Cardiac muscle cell (in vitro differentiated cells and primary cell): ENCODE data around the gene MED9. TPM values are rescaled to one million over a fixed set of nuclear protein-coding genes. Genes with fewer than 3 reads are reported as not detected.

Source experiments
- DNase-seq, 2 donors: peaks; one replicate each; pipeline versions ENCODE4 v3.0.0 to v3.0.0-alpha.2; 2010 to 2017; ENCODE audit warnings: low read depth in 1 of 2, low spot score in 1 of 2
- H3K27ac ChIP-seq: fragments of 200-600 bp; sonication (generic); 2 replicates; pipeline ENCODE4 v1.5.1; 2016
- H3K27me3 ChIP-seq: fragments of 200-600 bp; sonication (generic); 2 replicates; pipeline ENCODE4 v1.6.0; 2016; ENCODE audit warnings: control low read depth
- H3K36me3 ChIP-seq: fragments of 200-600 bp; sonication (generic); 2 replicates; pipeline ENCODE4 v1.5.1; 2016; ENCODE audit warnings: control low read depth
- H3K4me1 ChIP-seq: fragments of 200-600 bp; sonication (generic); 2 replicates; pipeline ENCODE4 v1.8.1; 2017; ENCODE audit warnings: low read depth, mild to moderate bottlenecking, mixed run types
- H3K4me3 ChIP-seq: fragments of 200-600 bp; sonication (generic); 2 replicates; pipeline ENCODE4 v1.5.1; 2016; ENCODE audit warnings: mild to moderate bottlenecking
- H3K9me3 ChIP-seq: fragments of 200-600 bp; sonication (generic); 2 replicates; pipeline ENCODE4 v1.5.1; 2017; ENCODE audit warnings: low read depth, mild to moderate bottlenecking, control low read depth
- CTCF ChIP-seq: IDR thresholded peaks from 2 replicates; pipeline ENCODE4 v1.5.1; 2012; ENCODE audit warnings: low read depth, mild to moderate bottlenecking, low read length
- polyA plus RNA-seq: library from polyadenylated mRNA; unstranded; fragments of >200 nt; fragmentation: Nextera tagmentation; extraction: Ambion mirVana; gene quantifications from 2 replicates; pipeline ENCODE4 v1.2.1, GENCODE V29; 2016
- total RNA-seq: library from RNA; depleted of rRNA; stranded (reverse); fragments of >200 nt; gene quantifications from 2 replicates; pipeline ENCODE4 v1.2.3, GENCODE V29; 2016

The MED9 gene
- total and polyA plus RNA-seq, 2 experiments from 2014 or later, result 27.9 to 38.2 TPM

GRCh38 chr17:17491546-17491988 lies 14.8 kb downstream of the MED9 start:
- peaks cover 10% of the 10 kb centered on the region for H3K36me3 ChIP-seq
- no peak overlapping the region for H3K27ac ChIP-seq
- H3K4me1 ChIP-seq, result peaks cover 6% of the 10 kb centered on the region
- TF ChIP-seq CTCF, result no peak
- H3K27me3 ChIP-seq, result peaks cover 16% of the 10 kb centered on the region
- H3K9me3 ChIP-seq, result no peaks in the 10 kb centered on the region
- no peak overlapping the region for H3K4me3 ChIP-seq
- no peak for DNase-seq

- H3K36me3 ChIP-seq, result peaks cover 10% of the 10 kb centered on the region
- H3K9me3 ChIP-seq, result no peaks in the 10 kb centered on the region
- H3K27ac ChIP-seq, result no peak overlapping the region
- no peak for TF ChIP-seq CTCF
- H3K27me3 ChIP-seq, result peaks cover 16% of the 10 kb centered on the region
- H3K4me1 ChIP-seq, result peaks cover 6% of the 10 kb centered on the region
- H3K4me3 ChIP-seq, result no peak overlapping the region
- DNase-seq, result no peak
Observed at GRCh38 chr17:17492085-17492484, 15.3 kb downstream of the MED9 start.

- peaks cover 8% of the 10 kb centered on the region for H3K36me3 ChIP-seq
- H3K4me1 ChIP-seq, result peaks cover 6% of the 10 kb centered on the region
- no peak overlapping the region for H3K4me3 ChIP-seq
- H3K27me3 ChIP-seq, result peaks cover 16% of the 10 kb centered on the region
- no peaks in the 10 kb centered on the region for H3K9me3 ChIP-seq
- DNase-seq, result no peak
- TF ChIP-seq CTCF, result no peak
- H3K27ac ChIP-seq, result no peak overlapping the region
Observed at GRCh38 chr17:17492571-17492970, 15.8 kb downstream of the MED9 start.

GRCh38 chr17:17493249-17493985 lies 16.6 kb downstream of the MED9 start:
- H3K4me1 ChIP-seq, result peaks cover 6% of the 10 kb centered on the region
- DNase-seq, result no peak
- no peak overlapping the region for H3K27ac ChIP-seq

GRCh38 chr17:17493986-17494466 lies 17.2 kb downstream of the MED9 start:
- no peak for DNase-seq
- Histone ChIP-seq H3K27me3 (peaks cover 16% of the 10 kb centered on the region), H3K36me3 (no peaks in the 10 kb centered on the region), H3K9me3 (no peaks in the 10 kb centered on the region), H3K4me3 (no peak overlapping the region), H3K4me1 (peaks cover 6% of the 10 kb centered on the region), H3K27ac (no peak overlapping the region)
- no peak for TF ChIP-seq CTCF

More at GRCh38 chr17:17493249-17493985, 16.6 kb downstream of the MED9 start:
- no peak for TF ChIP-seq CTCF
- Histone ChIP-seq H3K36me3 (no peaks in the 10 kb centered on the region), H3K4me3 (no peak overlapping the region), H3K9me3 (no peaks in the 10 kb centered on the region), H3K27me3 (peaks cover 16% of the 10 kb centered on the region)
